SU-DHL-6 (cell line): ENCODE measurements around the gene NTRK3.

ENCODE experiments used
- H2AFZ ChIP-seq: fragments of 200-600 bp; sonication (generic); 2 replicates; pipeline ENCODE4 v1.6.1; 2014; ENCODE audit warnings: low read depth, mild to moderate bottlenecking, moderate library complexity, mixed read lengths, antibody characterized with exemption, low read length; ENCODE audit not compliant: severe bottlenecking
- H3F3A ChIP-seq: fragments of 200-600 bp; shearing (Covaris generic); 2 replicates; pipeline ENCODE4 v1.6.0; 2016; ENCODE audit warnings: antibody characterized with exemption, mild to moderate bottlenecking; ENCODE audit not compliant: insufficient read depth
- H3K27ac ChIP-seq: fragments of 200-600 bp; sonication (generic); 2 replicates; pipeline ENCODE4 v1.5.1; 2016; ENCODE audit warnings: low read depth, mild to moderate bottlenecking, low read length, moderate library complexity, mixed read lengths
- H3K27me3 ChIP-seq: fragments of 200-600 bp; sonication (generic), shearing (Covaris generic); 2 replicates; pipeline ENCODE4 v1.6.0; 2014; ENCODE audit warnings: mild to moderate bottlenecking, low read length
- H3K36me3 ChIP-seq: fragments of 200-600 bp; sonication (generic); 2 replicates; pipeline ENCODE4 v1.6.1; 2014; ENCODE audit warnings: mild to moderate bottlenecking, low read length, mixed read lengths
- H3K4me2 ChIP-seq: fragments of 300-600, 200-600 bp; shearing (Covaris generic), sonication (generic); 2 replicates; pipeline ENCODE4 v1.6.0; 2014; ENCODE audit warnings: low read length, low read depth, mild to moderate bottlenecking; ENCODE audit not compliant: poor library complexity, severe bottlenecking
- H3K4me3 ChIP-seq: fragments of 200-600 bp; sonication (generic); 2 replicates; pipeline ENCODE4 v1.5.1; 2014; ENCODE audit warnings: antibody characterized with exemption, low read length, mild to moderate bottlenecking, mixed read lengths; ENCODE audit not compliant: insufficient read depth, poor library complexity, severe bottlenecking
- H3K79me2 ChIP-seq: fragments of 200-600 bp; sonication (generic); 2 replicates; pipeline ENCODE4 v1.6.1; 2014; ENCODE audit warnings: mild to moderate bottlenecking, low read length, moderate library complexity; ENCODE audit not compliant: insufficient read depth
- H3K9ac ChIP-seq: fragments of 200-600 bp; sonication (generic); 2 replicates; pipeline ENCODE4 v1.7.0; 2014; ENCODE audit warnings: mild to moderate bottlenecking, low read length
- H3K9me2 ChIP-seq: fragments of 200-600 bp; sonication (generic); replicated peaks from 2 replicates; pipeline ENCODE4 v1.6.1; 2014; ENCODE audit warnings: low read length; ENCODE audit not compliant: insufficient read depth
- H3K9me3 ChIP-seq: fragments of 200-600 bp; sonication (generic); 2 replicates; pipeline ENCODE4 v1.6.1; 2014; ENCODE audit warnings: low read length, mixed read lengths; ENCODE audit not compliant: insufficient read depth
- H4K20me1 ChIP-seq: fragments of 200-600 bp; sonication (generic); 2 replicates; pipeline ENCODE4 v1.6.1; 2014; ENCODE audit warnings: low read depth, mild to moderate bottlenecking, antibody characterized with exemption, low read length, moderate library complexity, mixed read lengths
- EZH2phosphoT487 ChIP-seq: fragments of 200-600 bp; sonication (generic), shearing (Covaris generic); conservative IDR thresholded peaks from 2 replicates; pipeline ENCODE4 v1.6.1; 2018; ENCODE audit warnings: mild to moderate bottlenecking, antibody characterized with exemption, low read length, moderate library complexity, mixed read lengths
- TF ChIP-seq, protein P1 (sequence below): fragments of 200-600 bp; sonication (generic); IDR thresholded peaks from one replicate; pipeline ENCODE4 v1.5.1; 2017; ENCODE audit warnings: antibody characterized with exemption, mild to moderate bottlenecking, low read length, moderate library complexity; ENCODE audit not compliant: insufficient read depth, poor library complexity, severe bottlenecking

NTRK3 gene

GRCh38 chr15:88220443-88221335 is 35.9 kb downstream of the NTRK3 start:
- Histone ChIP-seq H3K9me2 (no peaks in the 10 kb centered on the region), H3K36me3 (no peaks in the 10 kb centered on the region), H3K27me3 (no peaks in the 10 kb centered on the region), H3K9me3 (no peaks in the 10 kb centered on the region), H3K79me2 (no peaks in the 10 kb centered on the region), H2AFZ (no peak overlapping the region), H4K20me1 (no peaks in the 10 kb centered on the region), H3K4me3 (no peak overlapping the region), H3K27ac (no peak overlapping the region), H3K9ac (no peak overlapping the region), H3F3A (no peaks in the 10 kb centered on the region), H3K4me2 (no peak overlapping the region)
- no peak for TF ChIP-seq EZH2phosphoT487

- Histone ChIP-seq H2AFZ (no peak overlapping the region), H3K9me2 (no peaks in the 10 kb centered on the region)
- no peak for TF ChIP-seq EZH2phosphoT487
- TF ChIP-seq, protein P1, sequence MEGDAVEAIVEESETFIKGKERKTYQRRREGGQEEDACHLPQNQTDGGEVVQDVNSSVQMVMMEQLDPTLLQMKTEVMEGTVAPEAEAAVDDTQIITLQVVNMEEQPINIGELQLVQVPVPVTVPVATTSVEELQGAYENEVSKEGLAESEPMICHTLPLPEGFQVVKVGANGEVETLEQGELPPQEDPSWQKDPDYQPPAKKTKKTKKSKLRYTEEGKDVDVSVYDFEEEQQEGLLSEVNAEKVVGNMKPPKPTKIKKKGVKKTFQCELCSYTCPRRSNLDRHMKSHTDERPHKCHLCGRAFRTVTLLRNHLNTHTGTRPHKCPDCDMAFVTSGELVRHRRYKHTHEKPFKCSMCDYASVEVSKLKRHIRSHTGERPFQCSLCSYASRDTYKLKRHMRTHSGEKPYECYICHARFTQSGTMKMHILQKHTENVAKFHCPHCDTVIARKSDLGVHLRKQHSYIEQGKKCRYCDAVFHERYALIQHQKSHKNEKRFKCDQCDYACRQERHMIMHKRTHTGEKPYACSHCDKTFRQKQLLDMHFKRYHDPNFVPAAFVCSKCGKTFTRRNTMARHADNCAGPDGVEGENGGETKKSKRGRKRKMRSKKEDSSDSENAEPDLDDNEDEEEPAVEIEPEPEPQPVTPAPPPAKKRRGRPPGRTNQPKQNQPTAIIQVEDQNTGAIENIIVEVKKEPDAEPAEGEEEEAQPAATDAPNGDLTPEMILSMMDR = no peak
Measured at GRCh38 chr15:88219623-88220022, 36.9 kb downstream of the NTRK3 start.

GRCh38 chr15:88218557-88219221 is 37.9 kb downstream of the NTRK3 start:
- H3K9me3 ChIP-seq = no peaks in the 10 kb centered on the region
- no peak overlapping the region for H2AFZ ChIP-seq
- no peaks in the 10 kb centered on the region for H3F3A ChIP-seq
- no peak overlapping the region for H3K9ac ChIP-seq
- no peak overlapping the region for H3K4me3 ChIP-seq
- no peaks in the 10 kb centered on the region for H3K79me2 ChIP-seq
- no peak overlapping the region for H3K27ac ChIP-seq
- H3K4me2 ChIP-seq = no peak overlapping the region
- H3K36me3 ChIP-seq = no peaks in the 10 kb centered on the region
- no peaks in the 10 kb centered on the region for H4K20me1 ChIP-seq
- TF ChIP-seq, protein P1 = no peak
- TF ChIP-seq EZH2phosphoT487 = no peak
- no peaks in the 10 kb centered on the region for H3K27me3 ChIP-seq
- H3K9me2 ChIP-seq = no peaks in the 10 kb centered on the region

More at GRCh38 chr15:88219623-88220022, 36.9 kb downstream of the NTRK3 start:
- no peaks in the 10 kb centered on the region for H4K20me1 ChIP-seq
- no peak overlapping the region for H3K4me3 ChIP-seq
- no peaks in the 10 kb centered on the region for H3K79me2 ChIP-seq
- H3K27ac ChIP-seq = no peak overlapping the region
- H3K9ac ChIP-seq = no peak overlapping the region
- H3K36me3 ChIP-seq = no peaks in the 10 kb centered on the region
- H3K27me3 ChIP-seq = no peaks in the 10 kb centered on the region
- H3K9me3 ChIP-seq = no peaks in the 10 kb centered on the region
- no peaks in the 10 kb centered on the region for H3F3A ChIP-seq
- no peak overlapping the region for H3K4me2 ChIP-seq
